ENCODE results near the gene ADAMTSL1.

Gene ADAMTSL1

GRCh38 chr9:18834740-18835361 lies 360.9 kb downstream of the ADAMTSL1 start:
- H3K27ac ChIP-seq (ENCODE audit: low read depth, low read length): no peak overlapping the region
- no peak overlapping the region for H3K9ac ChIP-seq (ENCODE audit: low read length)
- no peaks in the 10 kb centered on the region for H3K4me1 ChIP-seq (ENCODE audit: insufficient read depth, low read length)
- no peaks in the 10 kb centered on the region for H3K36me3 ChIP-seq (ENCODE audit: insufficient read depth, low read length)
- H3K27me3 ChIP-seq (ENCODE audit: control insufficient read depth in 1 of 2, insufficient read depth in 2 of 2, low read length in 2 of 2): no peaks in the 10 kb centered on the region
- H3K9me3 ChIP-seq (ENCODE audit: low read length): no peaks in the 10 kb centered on the region
- no peak overlapping the region for H3K4me3 ChIP-seq (ENCODE audit: low read depth in 1 of 2, low read length in 2 of 2)

- Histone ChIP-seq H3K36me3 (ENCODE audit: insufficient read depth, low read length) (no peaks in the 10 kb centered on the region), H3K4me3 (ENCODE audit: low read depth in 1 of 2, low read length in 2 of 2) (no peak overlapping the region), H3K9me3 (ENCODE audit: low read length) (no peaks in the 10 kb centered on the region), H3K4me1 (ENCODE audit: insufficient read depth, low read length) (no peaks in the 10 kb centered on the region), H3K9ac (ENCODE audit: low read length) (no peak overlapping the region), H3K27ac (ENCODE audit: low read depth, low read length) (no peak overlapping the region), H3K27me3 (ENCODE audit: control insufficient read depth in 1 of 2, insufficient read depth in 2 of 2, low read length in 2 of 2) (no peaks in the 10 kb centered on the region)
Observed at GRCh38 chr9:18837402-18837801, 363.4 kb downstream of the ADAMTSL1 start.

GRCh38 chr9:18847576-18848275 lies 373.8 kb downstream of the ADAMTSL1 start:
- H3K27ac ChIP-seq (ENCODE audit: low read depth, low read length): no peak overlapping the region
- no peaks in the 10 kb centered on the region for H3K36me3 ChIP-seq (ENCODE audit: insufficient read depth, low read length)
- peaks cover 21% of the 10 kb centered on the region for H3K4me1 ChIP-seq (ENCODE audit: insufficient read depth, low read length)
- no peaks in the 10 kb centered on the region for H3K9me3 ChIP-seq (ENCODE audit: low read length)
- H3K27me3 ChIP-seq (ENCODE audit: control insufficient read depth in 1 of 2, insufficient read depth in 2 of 2, low read length in 2 of 2): no peaks in the 10 kb centered on the region
- H3K9ac ChIP-seq (ENCODE audit: low read length): no peak overlapping the region
- H3K4me3 ChIP-seq (ENCODE audit: low read depth in 1 of 2, low read length in 2 of 2): no peak overlapping the region

GRCh38 chr9:18848657-18849056 lies 374.7 kb downstream of the ADAMTSL1 start:
- Histone ChIP-seq H3K36me3 (ENCODE audit: insufficient read depth, low read length) (no peaks in the 10 kb centered on the region), H3K9me3 (ENCODE audit: low read length) (no peaks in the 10 kb centered on the region), H3K4me1 (ENCODE audit: insufficient read depth, low read length) (peaks cover 21% of the 10 kb centered on the region), H3K27ac (ENCODE audit: low read depth, low read length) (no peak overlapping the region), H3K9ac (ENCODE audit: low read length) (no peak overlapping the region), H3K27me3 (ENCODE audit: control insufficient read depth in 1 of 2, insufficient read depth in 2 of 2, low read length in 2 of 2) (no peaks in the 10 kb centered on the region), H3K4me3 (ENCODE audit: low read depth in 1 of 2, low read length in 2 of 2) (no peak overlapping the region)

GRCh38 chr9:18849270-18849669 lies 375.3 kb downstream of the ADAMTSL1 start:
- Histone ChIP-seq H3K36me3 (ENCODE audit: insufficient read depth, low read length) (no peaks in the 10 kb centered on the region), H3K9ac (ENCODE audit: low read length) (no peak overlapping the region), H3K27ac (ENCODE audit: low read depth, low read length) (no peak overlapping the region), H3K4me3 (ENCODE audit: low read depth in 1 of 2, low read length in 2 of 2) (no peak overlapping the region), H3K9me3 (ENCODE audit: low read length) (no peaks in the 10 kb centered on the region), H3K27me3 (ENCODE audit: control insufficient read depth in 1 of 2, insufficient read depth in 2 of 2, low read length in 2 of 2) (no peaks in the 10 kb centered on the region), H3K4me1 (ENCODE audit: insufficient read depth, low read length) (peaks cover 21% of the 10 kb centered on the region)

- H3K4me3 ChIP-seq (ENCODE audit: low read depth in 1 of 2, low read length in 2 of 2): no peak overlapping the region
Observed at GRCh38 chr9:18849890-18850677, 376.1 kb downstream of the ADAMTSL1 start.

GRCh38 chr9:18851069-18851795 lies 377.3 kb downstream of the ADAMTSL1 start:
- H3K4me3 ChIP-seq (ENCODE audit: low read depth in 1 of 2, low read length in 2 of 2): no peak overlapping the region
- H3K9ac ChIP-seq (ENCODE audit: low read length): no peak overlapping the region
- H3K36me3 ChIP-seq (ENCODE audit: insufficient read depth, low read length): no peaks in the 10 kb centered on the region
- no peaks in the 10 kb centered on the region for H3K9me3 ChIP-seq (ENCODE audit: low read length)
- no peaks in the 10 kb centered on the region for H3K27me3 ChIP-seq (ENCODE audit: control insufficient read depth in 1 of 2, insufficient read depth in 2 of 2, low read length in 2 of 2)
- H3K4me1 ChIP-seq (ENCODE audit: insufficient read depth, low read length): peaks cover 28% of the 10 kb centered on the region
- no peak overlapping the region for H3K27ac ChIP-seq (ENCODE audit: low read depth, low read length)

More at GRCh38 chr9:18849890-18850677, 376.1 kb downstream of the ADAMTSL1 start:
- Histone ChIP-seq H3K4me1 (ENCODE audit: insufficient read depth, low read length) (peaks cover 21% of the 10 kb centered on the region), H3K27ac (ENCODE audit: low read depth, low read length) (no peak overlapping the region), H3K9ac (ENCODE audit: low read length) (no peak overlapping the region), H3K9me3 (ENCODE audit: low read length) (no peaks in the 10 kb centered on the region), H3K36me3 (ENCODE audit: insufficient read depth, low read length) (no peaks in the 10 kb centered on the region), H3K27me3 (ENCODE audit: control insufficient read depth in 1 of 2, insufficient read depth in 2 of 2, low read length in 2 of 2) (no peaks in the 10 kb centered on the region)

GRCh38 chr9:18855656-18856055 lies 381.7 kb downstream of the ADAMTSL1 start:
- H3K4me3 ChIP-seq (ENCODE audit: low read depth in 1 of 2, low read length in 2 of 2): no peak overlapping the region
- no peaks in the 10 kb centered on the region for H3K9me3 ChIP-seq (ENCODE audit: low read length)
- no peak overlapping the region for H3K27ac ChIP-seq (ENCODE audit: low read depth, low read length)
- no peaks in the 10 kb centered on the region for H3K36me3 ChIP-seq (ENCODE audit: insufficient read depth, low read length)
- H3K9ac ChIP-seq (ENCODE audit: low read length): no peak overlapping the region
- H3K27me3 ChIP-seq (ENCODE audit: control insufficient read depth in 1 of 2, insufficient read depth in 2 of 2, low read length in 2 of 2): no peaks in the 10 kb centered on the region
- peaks cover 19% of the 10 kb centered on the region for H3K4me1 ChIP-seq (ENCODE audit: insufficient read depth, low read length)

- Histone ChIP-seq H3K4me3 (ENCODE audit: low read depth in 1 of 2, low read length in 2 of 2) (no peak overlapping the region), H3K9me3 (ENCODE audit: low read length) (no peaks in the 10 kb centered on the region), H3K36me3 (ENCODE audit: insufficient read depth, low read length) (no peaks in the 10 kb centered on the region), H3K27ac (ENCODE audit: low read depth, low read length) (no peak overlapping the region), H3K27me3 (ENCODE audit: control insufficient read depth in 1 of 2, insufficient read depth in 2 of 2, low read length in 2 of 2) (no peaks in the 10 kb centered on the region), H3K4me1 (ENCODE audit: insufficient read depth, low read length) (peaks cover 22% of the 10 kb centered on the region), H3K9ac (ENCODE audit: low read length) (no peak overlapping the region)
Observed at GRCh38 chr9:18857334-18857733, 383.4 kb downstream of the ADAMTSL1 start.

GRCh38 chr9:18857769-18858168 lies 383.8 kb downstream of the ADAMTSL1 start:
- Histone ChIP-seq H3K36me3 (ENCODE audit: insufficient read depth, low read length) (no peaks in the 10 kb centered on the region), H3K4me3 (ENCODE audit: low read depth in 1 of 2, low read length in 2 of 2) (no peak overlapping the region), H3K9ac (ENCODE audit: low read length) (no peak overlapping the region), H3K9me3 (ENCODE audit: low read length) (no peaks in the 10 kb centered on the region), H3K27ac (ENCODE audit: low read depth, low read length) (no peak overlapping the region), H3K27me3 (ENCODE audit: control insufficient read depth in 1 of 2, insufficient read depth in 2 of 2, low read length in 2 of 2) (no peaks in the 10 kb centered on the region), H3K4me1 (ENCODE audit: insufficient read depth, low read length) (peaks cover 26% of the 10 kb centered on the region)
